GM19239 (cell line): ENCODE measurements around the gene NEAT1.
"Not testable (repeated sequence)": the region's sequence is repeated elsewhere in the genome, so short reads cannot be mapped to it uniquely, and the experiment has no call there.

Source experiments
- DNase-seq: peaks from one replicate; pipeline ENCODE4 v3.0.0; 2011; ENCODE audit warnings: low spot score; ENCODE audit not compliant: insufficient read length
- FAIRE-seq: peaks from 2 replicates; lab custom pipeline; 2011; peaks lifted over from hg19 to GRCh38; lab: Jason Lieb, UNC

Gene NEAT1

GRCh38 chr11:65445604-65446445, 23.2 kb downstream of the NEAT1 start:
- DNase-seq = no peak
- no peak for FAIRE-seq

GRCh38 chr11:65446446-65447277, 24.1 kb downstream of the NEAT1 start:
- FAIRE-seq (no peak), DNase-seq (no peak)

- DNase-seq (no peak), FAIRE-seq (no peak)
These were observed 25.4 kb downstream of the NEAT1 start for GRCh38 chr11:65448074-65448417.

GRCh38 chr11:65448418-65449105, 26.0 kb downstream of the NEAT1 start:
- DNase-seq (no peak), FAIRE-seq (no peak)

GRCh38 chr11:65451301-65451700, 28.7 kb downstream of the NEAT1 start:
- FAIRE-seq, DNase-seq: not testable (repeated sequence)

- not testable (repeated sequence) for DNase-seq, FAIRE-seq
These were observed 29.7 kb downstream of the NEAT1 start for GRCh38 chr11:65452259-65452658.

- no peak for DNase-seq
These were observed 30.4 kb downstream of the NEAT1 start for GRCh38 chr11:65452806-65453490.

GRCh38 chr11:65454311-65454695, 31.7 kb downstream of the NEAT1 start:
- DNase-seq = no peak
- FAIRE-seq = no peak

More at GRCh38 chr11:65452806-65453490, 30.4 kb downstream of the NEAT1 start:
- FAIRE-seq = no peak

- DNase-seq (peak; percentile 99), FAIRE-seq (peak; percentile 72)
These were observed 32.3 kb downstream of the NEAT1 start for GRCh38 chr11:65454696-65455456.

GRCh38 chr11:65456418-65456817, 33.8 kb downstream of the NEAT1 start:
- FAIRE-seq (no peak), DNase-seq (no peak)

- FAIRE-seq (peak; percentile 18), DNase-seq (no peak)
These were observed 37.0 kb downstream of the NEAT1 start for GRCh38 chr11:65459552-65459951.

GRCh38 chr11:65465471-65465870, 42.9 kb downstream of the NEAT1 start:
- DNase-seq, FAIRE-seq: not testable (repeated sequence)

GRCh38 chr11:65467306-65467705, 44.7 kb downstream of the NEAT1 start:
- DNase-seq, FAIRE-seq: not testable (repeated sequence)

GRCh38 chr11:65468874-65469333, 46.3 kb downstream of the NEAT1 start:
- FAIRE-seq (no peak), DNase-seq (no peak)

- no peak for FAIRE-seq
- no peak for DNase-seq
These were observed 47.9 kb downstream of the NEAT1 start for GRCh38 chr11:65470433-65471049.

GRCh38 chr11:65471447-65471891, 48.9 kb downstream of the NEAT1 start:
- FAIRE-seq (no peak), DNase-seq (no peak)

- FAIRE-seq = not testable (repeated sequence)
These were observed 50.1 kb downstream of the NEAT1 start for GRCh38 chr11:65472588-65473277.

GRCh38 chr11:65473278-65473860, 50.8 kb downstream of the NEAT1 start:
- DNase-seq (no peak), FAIRE-seq (no peak)

More at GRCh38 chr11:65472588-65473277, 50.1 kb downstream of the NEAT1 start:
- not testable (repeated sequence) for DNase-seq
